ENCODE results near the gene FAT2.
"Not testable (repeated sequence)": the region's sequence is repeated elsewhere in the genome, so short reads cannot be mapped to it uniquely, and the experiment has no call there.

The FAT2 gene

DNA sequence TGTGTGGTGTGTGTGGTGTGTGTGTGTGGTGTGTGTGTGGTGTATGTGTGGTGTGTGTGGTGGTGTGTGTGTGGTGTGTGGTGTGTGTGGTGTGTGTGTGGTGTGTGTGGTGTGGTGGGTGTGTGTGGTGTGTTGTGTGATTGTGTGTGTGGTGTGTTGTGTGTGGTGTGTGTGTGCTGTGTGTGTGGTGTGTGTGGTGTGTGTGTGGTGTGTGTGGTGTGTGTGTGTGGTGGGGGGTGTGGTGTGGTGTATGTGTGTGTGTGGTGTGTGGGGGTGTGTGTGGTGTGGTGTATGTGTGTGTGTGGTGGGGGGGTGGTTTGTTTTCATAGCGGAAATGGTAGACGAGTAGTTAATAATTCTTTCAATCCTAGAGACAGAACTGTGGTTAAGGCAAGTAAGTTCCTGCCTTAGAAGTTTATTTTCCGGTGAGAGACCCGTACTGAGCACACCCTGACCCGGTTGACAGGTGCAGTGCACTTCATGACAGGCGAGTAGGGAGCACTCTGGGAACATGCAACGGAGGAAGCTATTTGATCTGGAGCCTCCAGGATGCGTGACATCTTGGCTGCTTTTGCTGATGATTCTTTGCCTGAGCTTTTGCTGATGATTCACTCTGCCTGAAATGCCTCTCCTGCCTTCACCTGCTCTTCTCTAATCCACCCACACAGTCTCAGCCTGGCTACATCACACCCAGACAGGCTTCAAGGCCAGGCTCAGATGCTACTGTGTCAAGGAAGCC lies 21.7 kb upstream of the FAT2 start:
- peak in 1 of 2 donors; percentile 10 for DNase-seq (ENCODE audit: low read depth in 2 of 2)

- DNase-seq (ENCODE audit: low read depth in 2 of 2): no peak
Measured at GRCh38 chr5:151611127-151611775, 20.1 kb upstream of the FAT2 start.

DNA sequence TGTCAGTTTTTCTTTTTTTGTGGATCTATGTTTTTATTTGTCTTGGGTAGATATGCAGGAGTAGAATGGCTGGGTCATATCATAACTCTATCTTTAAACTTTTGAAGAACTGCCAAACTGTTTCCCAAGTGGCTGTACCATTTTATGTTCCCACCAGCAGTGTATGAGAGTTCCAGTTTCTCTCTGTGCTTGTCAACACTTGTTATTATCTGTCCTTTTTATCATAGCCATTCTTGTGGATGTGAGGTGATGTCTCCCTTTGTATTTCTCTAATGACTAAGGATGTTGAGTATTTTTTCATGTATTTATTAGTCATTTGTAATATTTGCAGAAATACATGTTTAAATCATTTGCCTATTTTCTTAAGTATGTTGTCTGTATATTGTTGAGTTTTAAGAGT lies 17.4 kb upstream of the FAT2 start:
- no peak for DNase-seq (ENCODE audit: low read depth in 2 of 2)

DNA sequence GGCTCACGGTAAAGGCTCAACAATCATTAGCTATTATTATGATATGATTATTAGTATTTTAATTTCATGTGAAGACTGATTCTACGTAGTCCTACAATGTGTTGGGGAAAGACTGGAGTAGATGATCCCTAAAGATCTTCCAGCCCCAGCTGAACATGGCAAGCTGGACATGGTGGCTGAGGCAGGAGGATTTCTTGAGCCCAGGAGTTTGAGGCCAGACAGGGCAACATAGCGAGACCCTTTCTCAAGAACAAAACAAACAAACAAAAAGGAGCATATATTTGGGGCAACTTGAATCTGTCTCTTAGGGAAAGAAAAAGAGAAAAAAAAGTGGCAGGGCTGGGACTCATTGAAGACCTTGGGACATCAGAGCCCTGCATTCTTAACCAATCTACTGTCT lies 16.2 kb upstream of the FAT2 start:
- no peak for DNase-seq (ENCODE audit: low read depth in 2 of 2)

DNA sequence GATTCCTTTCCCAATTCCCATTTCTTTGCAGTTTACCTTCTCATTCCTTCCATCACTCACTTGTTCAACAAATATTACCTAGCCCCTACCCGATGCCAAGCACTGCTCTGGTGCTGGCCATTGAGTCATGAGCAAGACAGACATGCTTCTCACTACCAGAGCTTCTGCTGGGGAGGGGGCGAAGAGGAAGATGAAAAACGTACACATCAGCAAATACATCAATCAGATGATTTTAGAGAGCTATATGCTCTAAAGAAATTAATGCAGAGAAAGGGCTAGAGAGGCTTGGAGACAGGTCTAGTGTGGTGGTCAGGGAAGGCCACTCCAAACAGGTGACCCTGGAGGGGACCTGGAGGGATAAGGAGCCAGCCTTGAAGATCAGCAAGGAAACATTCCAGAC lies 14.4 kb upstream of the FAT2 start:
- DNase-seq (ENCODE audit: low read depth in 2 of 2): no peak

GRCh38 chr5:151602806-151603205 lies 11.7 kb upstream of the FAT2 start:
- no peak for DNase-seq (ENCODE audit: low read depth in 2 of 2)

GRCh38 chr5:151601391-151601790 lies 10.3 kb upstream of the FAT2 start:
- no peak for DNase-seq (ENCODE audit: low read depth in 2 of 2)

GRCh38 chr5:151600069-151600665 lies 9.0 kb upstream of the FAT2 start:
- DNase-seq (ENCODE audit: low read depth in 2 of 2): no peak

- DNase-seq (ENCODE audit: low read depth in 2 of 2): no peak
Measured at GRCh38 chr5:151598984-151599383, 7.9 kb upstream of the FAT2 start.

DNA sequence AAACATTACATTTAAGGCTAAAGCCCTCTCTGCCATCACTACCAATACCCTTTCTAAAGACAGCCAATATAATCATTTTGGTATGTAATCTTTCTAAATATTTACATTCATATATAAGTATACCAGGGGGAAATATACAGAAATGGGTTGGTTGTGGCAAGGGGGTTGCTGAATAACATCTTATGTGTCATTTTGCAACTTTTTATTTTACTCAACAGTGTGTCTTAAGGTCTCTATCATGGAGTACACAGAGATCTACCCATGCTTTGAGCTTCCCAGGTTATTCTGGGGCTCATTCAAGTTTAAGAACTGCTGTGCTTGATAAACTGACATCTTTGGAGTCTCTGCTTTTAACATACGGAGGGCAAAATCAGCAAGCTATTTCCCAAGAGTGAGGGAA lies 7.4 kb upstream of the FAT2 start:
- no peak for DNase-seq (ENCODE audit: low read depth in 2 of 2)

- DNase-seq (ENCODE audit: low read depth in 2 of 2): no peak
Measured at GRCh38 chr5:151597749-151598148, 6.6 kb upstream of the FAT2 start.

DNA sequence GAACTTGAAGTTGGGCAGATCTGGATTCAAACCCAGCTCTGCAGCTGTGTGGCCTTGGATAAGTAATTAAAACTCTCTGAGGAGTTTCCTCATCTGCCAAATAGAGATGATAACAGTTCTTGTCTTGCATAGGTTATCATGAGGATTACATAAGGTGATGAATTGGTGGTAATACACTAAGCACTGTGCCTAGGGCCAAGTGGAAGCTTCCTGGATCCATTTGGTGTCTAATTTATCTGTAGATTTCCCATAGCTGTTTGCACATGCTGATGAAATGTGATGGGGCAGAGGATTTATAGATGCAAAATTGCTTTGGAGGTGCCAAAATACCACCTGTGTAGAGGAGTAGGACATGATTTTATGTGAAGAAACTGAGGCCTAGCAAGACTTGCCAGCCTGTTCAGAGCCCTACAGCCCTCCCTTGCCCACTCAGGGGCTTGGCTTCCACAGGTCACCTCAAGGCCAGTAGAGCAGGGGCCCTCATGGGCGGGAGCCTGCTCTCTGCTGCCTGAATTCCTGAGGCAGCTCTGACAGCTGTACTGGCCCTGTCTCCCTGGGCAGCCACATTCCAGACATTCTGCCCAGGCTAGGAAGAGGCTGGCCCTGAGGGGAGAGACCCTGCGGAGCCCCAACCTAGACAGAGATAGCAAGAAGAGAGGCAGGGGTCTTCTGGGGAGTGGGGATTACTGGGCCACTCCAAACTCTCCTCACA lies 5.9 kb upstream of the FAT2 start:
- no peak for DNase-seq (ENCODE audit: low read depth in 2 of 2)

GRCh38 chr5:151595411-151595826 lies 4.3 kb upstream of the FAT2 start:
- DNase-seq (ENCODE audit: low read depth in 2 of 2): no peak

GRCh38 chr5:151592855-151593408 lies 1.8 kb upstream of the FAT2 start:
- no peak for DNase-seq (ENCODE audit: low read depth in 2 of 2)

DNA sequence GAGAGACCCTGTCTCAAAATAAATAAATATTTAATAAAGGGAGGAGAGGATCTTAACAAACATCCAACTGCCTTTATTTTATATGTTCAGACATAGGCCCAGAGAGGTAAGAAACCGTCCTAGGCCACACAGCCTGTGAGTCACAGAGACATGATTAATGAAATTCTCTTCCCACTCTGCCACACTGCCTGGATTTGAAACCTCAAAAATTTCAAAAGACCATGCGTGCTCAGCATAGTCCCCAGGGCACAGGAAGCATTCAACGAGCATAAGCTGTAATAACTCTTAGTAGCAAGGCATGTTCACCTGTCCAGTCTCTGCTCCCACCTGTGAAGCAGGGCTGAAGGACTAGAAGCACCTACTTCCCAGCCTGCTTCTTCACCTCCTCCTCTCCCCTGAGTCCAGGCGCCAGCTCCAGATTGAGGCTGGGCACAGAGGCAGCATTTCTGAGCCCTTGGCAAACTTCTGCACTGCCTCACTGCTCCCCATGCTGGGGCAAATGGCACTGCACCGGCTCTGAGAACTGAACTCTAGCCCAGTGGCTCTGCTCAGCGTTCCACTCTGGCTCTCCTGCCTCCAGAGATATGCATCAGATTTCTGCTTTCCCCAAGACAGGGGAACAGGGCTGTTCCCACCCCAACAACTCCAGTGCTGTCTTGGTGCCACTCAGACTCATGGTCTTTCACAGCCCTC lies 1.1 kb downstream of the FAT2 start:
- no peak for DNase-seq (ENCODE audit: low read depth in 2 of 2)

DNA sequence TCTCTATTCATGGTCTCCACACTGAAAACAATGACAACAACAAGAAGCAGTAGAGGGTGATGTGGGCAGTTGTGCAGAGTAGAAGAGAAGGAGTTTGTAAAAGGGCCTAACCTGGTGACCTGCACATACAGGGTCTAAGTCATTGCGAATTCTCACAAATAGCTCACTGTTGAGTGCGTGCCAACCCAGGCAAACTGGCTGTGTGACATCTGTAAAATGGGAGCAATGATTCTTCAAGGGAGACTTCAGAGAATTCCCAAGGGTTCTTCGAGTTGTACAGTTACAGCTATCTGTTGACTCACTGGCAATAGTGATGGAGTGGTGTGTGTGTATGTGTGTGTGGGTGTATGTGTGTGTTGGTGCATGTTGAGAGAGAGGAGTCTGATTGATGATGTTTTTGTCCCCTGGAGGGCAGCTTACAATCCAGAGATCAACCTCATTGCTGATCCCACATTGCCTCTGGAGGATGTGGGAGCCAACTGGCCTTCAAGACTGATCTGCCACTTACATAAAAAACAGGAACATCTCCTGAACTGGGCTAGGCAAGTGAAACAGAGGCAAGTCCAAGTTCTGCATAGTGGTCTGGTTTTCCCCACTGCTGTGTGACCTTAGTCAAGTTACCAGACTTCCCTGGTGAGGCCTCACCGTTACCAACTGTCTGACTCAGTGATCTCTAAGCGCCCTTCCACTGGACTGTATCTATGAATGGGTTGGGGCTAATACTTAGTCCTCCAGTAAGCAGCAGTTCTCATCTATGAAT lies 3.2 kb downstream of the FAT2 start:
- DNase-seq (ENCODE audit: low read depth in 2 of 2): no peak

DNA sequence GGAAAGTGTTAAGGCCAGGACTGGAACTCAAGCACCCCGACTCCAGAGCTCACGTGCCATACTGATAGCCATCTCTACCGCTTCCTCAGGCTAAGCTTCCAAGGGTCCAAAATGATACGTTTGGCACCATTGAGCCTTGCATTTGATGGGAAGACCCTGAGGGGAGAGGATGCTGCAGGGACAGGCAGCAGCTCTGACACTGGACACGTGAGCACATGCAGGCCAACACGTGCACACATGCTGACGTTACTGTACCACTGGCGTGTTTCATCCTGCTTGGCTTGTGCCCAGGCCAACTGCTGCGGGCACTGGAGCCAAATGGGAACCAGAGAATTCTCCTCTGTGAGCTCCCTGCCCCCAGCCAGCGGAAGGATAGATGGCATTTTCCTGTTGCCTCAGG lies 5.2 kb downstream of the FAT2 start:
- DNase-seq (ENCODE audit: low read depth in 2 of 2): no peak

DNA sequence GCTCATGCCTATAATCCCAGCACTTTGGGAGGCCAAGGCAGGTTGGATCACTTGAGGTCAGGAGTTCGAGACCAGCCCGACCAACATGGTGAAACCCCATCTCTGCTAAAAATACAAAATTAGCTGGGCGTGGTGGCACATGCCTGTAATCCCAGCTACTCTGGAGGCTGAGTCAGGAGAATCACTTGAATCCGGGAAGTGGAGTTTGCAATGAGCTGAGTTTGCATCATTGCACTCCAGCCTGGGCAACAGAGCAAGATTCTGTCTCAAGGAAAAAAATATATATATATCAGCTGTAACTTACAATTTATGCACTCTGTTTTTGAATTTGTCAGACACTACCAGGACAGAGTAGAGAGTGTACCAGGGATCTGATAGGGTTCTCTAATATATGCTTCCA lies 5.8 kb downstream of the FAT2 start:
- DNase-seq (ENCODE audit: low read depth in 2 of 2): not testable (repeated sequence)

GRCh38 chr5:151584057-151584937 lies 6.8 kb downstream of the FAT2 start:
- DNase-seq (ENCODE audit: low read depth in 2 of 2): no peak

All from stimulated activated CD8-positive, alpha-beta memory T cell treated with anti-CD3 and anti-CD28 coated beads, Interleukin-15, amount 100 ng/mL, for 4 hours (primary cell).